Spleen (tissue), 7 donors: ENCODE results near the gene ROR1.

ENCODE experiments used
- POLR2A ChIP-seq, 3 donors: fragments of 450-650 bp; IDR thresholded peaks; one replicate each; pipeline ENCODE4 v1.5.1; 2017; ENCODE audit warnings: antibody characterized with exemption in 3 of 3, mild to moderate bottlenecking in 1 of 3
- POLR2AphosphoS5 ChIP-seq, 3 donors: sonication (generic); formaldehyde crosslinking; IDR thresholded peaks; one replicate each; pipeline ENCODE4 v1.5.1; 2017; ENCODE audit warnings: antibody characterized with exemption in 3 of 3
- TF ChIP-seq, protein P1 (sequence below), 11 experiments: fragments of 200-600 bp in 7 of 11; fragments of 450-650 bp in 4 of 11; sonication (generic) in 4 of 11; IDR thresholded peaks in 8 of 11; conservative IDR thresholded peaks in 3 of 11; 1 replicate in 7 of 11; 2 replicates in 4 of 11; pipeline versions ENCODE4 v1.4.0 to v1.8.0; 2016 to 2021; ENCODE audit warnings: antibody characterized with exemption in 11 of 11, inconsistent platforms in 4 of 11, mild to moderate bottlenecking in 1 of 11
- donor health status: DM: no; HTN: no; CAD: no; lungs with moderate emphysema.
- donor health status: DM: no; HTN: no; CAD: no.
- donor health status: DM: no; HTN: no; CAD: no.

DNA sequence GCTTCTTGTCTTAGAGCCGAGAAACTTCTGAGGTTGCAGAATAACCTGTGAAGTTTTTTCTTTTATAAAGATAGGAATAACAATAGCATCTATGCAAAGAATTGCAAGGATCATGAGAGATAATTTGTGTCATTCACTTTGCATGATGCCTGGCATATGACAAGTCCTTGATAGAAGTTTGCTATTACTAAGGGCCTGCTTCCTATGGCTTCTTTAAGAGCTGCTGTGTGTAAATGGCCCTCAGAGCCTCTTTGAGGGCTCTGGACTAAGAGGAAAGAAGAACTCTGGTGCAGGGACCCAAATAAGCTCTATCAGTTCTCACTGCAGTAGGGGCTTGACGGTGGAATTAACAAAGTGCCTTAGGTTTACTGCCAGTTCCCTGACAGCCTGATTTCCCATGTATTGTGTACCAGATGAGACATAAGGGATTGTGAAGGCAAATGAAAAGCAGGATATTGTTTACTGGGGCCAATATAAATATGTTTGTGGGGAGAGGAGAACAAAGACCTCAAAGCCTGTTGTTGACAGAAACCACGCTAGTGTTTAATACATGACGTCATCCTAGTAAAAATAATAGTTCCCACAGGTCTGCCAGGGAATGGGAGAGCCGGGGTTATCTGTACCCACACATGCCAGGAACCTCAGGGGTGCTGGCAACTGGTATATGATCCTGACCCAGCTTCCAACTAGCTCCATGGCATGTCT lies 298.4 kb downstream of the ROR1 start:
- TF ChIP-seq POLR2A (IDR thresholded peaks at IDR 0.05) (no peak), POLR2AphosphoS5 (IDR thresholded peaks at IDR 0.05) (no peak)
- TF ChIP-seq, protein P1, sequence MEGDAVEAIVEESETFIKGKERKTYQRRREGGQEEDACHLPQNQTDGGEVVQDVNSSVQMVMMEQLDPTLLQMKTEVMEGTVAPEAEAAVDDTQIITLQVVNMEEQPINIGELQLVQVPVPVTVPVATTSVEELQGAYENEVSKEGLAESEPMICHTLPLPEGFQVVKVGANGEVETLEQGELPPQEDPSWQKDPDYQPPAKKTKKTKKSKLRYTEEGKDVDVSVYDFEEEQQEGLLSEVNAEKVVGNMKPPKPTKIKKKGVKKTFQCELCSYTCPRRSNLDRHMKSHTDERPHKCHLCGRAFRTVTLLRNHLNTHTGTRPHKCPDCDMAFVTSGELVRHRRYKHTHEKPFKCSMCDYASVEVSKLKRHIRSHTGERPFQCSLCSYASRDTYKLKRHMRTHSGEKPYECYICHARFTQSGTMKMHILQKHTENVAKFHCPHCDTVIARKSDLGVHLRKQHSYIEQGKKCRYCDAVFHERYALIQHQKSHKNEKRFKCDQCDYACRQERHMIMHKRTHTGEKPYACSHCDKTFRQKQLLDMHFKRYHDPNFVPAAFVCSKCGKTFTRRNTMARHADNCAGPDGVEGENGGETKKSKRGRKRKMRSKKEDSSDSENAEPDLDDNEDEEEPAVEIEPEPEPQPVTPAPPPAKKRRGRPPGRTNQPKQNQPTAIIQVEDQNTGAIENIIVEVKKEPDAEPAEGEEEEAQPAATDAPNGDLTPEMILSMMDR (IDR thresholded peaks at IDR 0.05 in 8 of 11, conservative IDR thresholded peaks at IDR 0.05 in 3 of 11): no peak
